Hepatocyte (in vitro differentiated cells): ENCODE results near the gene ENOX1. TPM values are rescaled to one million over a fixed set of nuclear protein-coding genes. Genes with fewer than 3 reads are reported as not detected.
A peak's percentile ranks its signal among the peaks of the same experiment; 100 is the strongest.

Source experiments
- DNase-seq: peaks from one replicate; pipeline ENCODE4 v3.0.0-alpha.2; 2016; ENCODE audit warnings: low spot score
- H2AFZ ChIP-seq: fragments of 200-600 bp; sonication (generic); 2 replicates; pipeline ENCODE4 v1.6.0; 2016; ENCODE audit warnings: antibody characterized with exemption, mild to moderate bottlenecking
- H3K27ac ChIP-seq: fragments of 200-600 bp; sonication (generic); 2 replicates; pipeline ENCODE4 v1.5.1; 2016; ENCODE audit warnings: mild to moderate bottlenecking
- H3K27me3 ChIP-seq: fragments of 200-600 bp; sonication (generic); 2 replicates; pipeline ENCODE4 v1.6.1; 2016
- H3K36me3 ChIP-seq: fragments of 200-600 bp; sonication (generic); replicated peaks from 2 replicates; pipeline ENCODE4 v1.5.1; 2016; ENCODE audit warnings: low read depth; ENCODE audit not compliant: insufficient read depth
- H3K4me1 ChIP-seq: fragments of 200-600 bp; sonication (generic); 2 replicates; pipeline ENCODE4 v1.5.1; 2016; ENCODE audit warnings: mild to moderate bottlenecking, moderate library complexity; ENCODE audit not compliant: insufficient read depth
- H3K4me2 ChIP-seq: fragments of 200-600 bp; sonication (generic); 2 replicates; pipeline ENCODE4 v1.6.0; 2016
- H3K4me3 ChIP-seq: fragments of 200-600 bp; sonication (generic); 2 replicates; pipeline ENCODE4 v1.5.1; 2016; ENCODE audit warnings: mild to moderate bottlenecking
- H3K79me2 ChIP-seq: fragments of 200-600 bp; sonication (generic); 2 replicates; pipeline ENCODE4 v1.6.0; 2017; ENCODE audit warnings: mild to moderate bottlenecking
- H3K9me2 ChIP-seq: fragments of 200-600 bp; sonication (generic); replicated peaks from 2 replicates; pipeline ENCODE4 v1.6.0; 2017; ENCODE audit warnings: mild to moderate bottlenecking; ENCODE audit not compliant: insufficient read depth
- H3K9me3 ChIP-seq: fragments of 200-600 bp; sonication (generic); 2 replicates; pipeline ENCODE4 v1.5.1; 2016; ENCODE audit warnings: low read depth, mild to moderate bottlenecking
- H4K20me1 ChIP-seq: fragments of 200-600 bp; sonication (generic); 2 replicates; pipeline ENCODE4 v1.6.0; 2016; ENCODE audit warnings: mild to moderate bottlenecking; ENCODE audit not compliant: insufficient read depth, poor library complexity, severe bottlenecking
- EZH2 ChIP-seq: fragments of 200-600 bp; sonication (generic); IDR thresholded peaks from 2 replicates; pipeline ENCODE4 v1.6.1; 2016; ENCODE audit warnings: antibody characterized with exemption, mild to moderate bottlenecking, borderline replicate concordance
- EZH2phosphoT487 ChIP-seq: fragments of 200-600 bp; sonication (generic); IDR thresholded peaks from one replicate; pipeline ENCODE4 v1.6.1; 2018; ENCODE audit warnings: antibody characterized with exemption, mild to moderate bottlenecking, low read depth, moderate library complexity; ENCODE audit not compliant: unreplicated experiment, severe bottlenecking
- WGBS: methylation state at CpG from one replicate; pipeline ENCODE4 v1.1.6; 2016; ENCODE audit warnings: low lambda C conversion rate; ENCODE audit errors: missing lambda C conversion rate; 5-methylcytosine and 5-hydroxymethylcytosine counted together
- polyA plus RNA-seq: library from polyadenylated mRNA; unstranded; fragments of >200 nt; fragmentation: Nextera tagmentation; extraction: Ambion mirVana; gene quantifications from 2 replicates; pipeline ENCODE4 v1.2.1, GENCODE V29; 2016
- total RNA-seq: library from RNA; depleted of rRNA; stranded (reverse); fragments of >200 nt; gene quantifications from 2 replicates; pipeline ENCODE4 v1.2.3, GENCODE V29; 2014
- TF ChIP-seq, protein P1 (sequence below): fragments of 200-600 bp; sonication (generic); IDR thresholded peaks from 2 replicates; pipeline ENCODE4 v1.5.1; 2016; ENCODE audit warnings: antibody characterized with exemption, mild to moderate bottlenecking; ENCODE audit not compliant: poor library complexity

The ENOX1 gene
- 1.6 and 2.4 TPM in 2 replicates for total RNA-seq
- 2.9 and 4.0 TPM in 2 replicates for polyA plus RNA-seq

DNA sequence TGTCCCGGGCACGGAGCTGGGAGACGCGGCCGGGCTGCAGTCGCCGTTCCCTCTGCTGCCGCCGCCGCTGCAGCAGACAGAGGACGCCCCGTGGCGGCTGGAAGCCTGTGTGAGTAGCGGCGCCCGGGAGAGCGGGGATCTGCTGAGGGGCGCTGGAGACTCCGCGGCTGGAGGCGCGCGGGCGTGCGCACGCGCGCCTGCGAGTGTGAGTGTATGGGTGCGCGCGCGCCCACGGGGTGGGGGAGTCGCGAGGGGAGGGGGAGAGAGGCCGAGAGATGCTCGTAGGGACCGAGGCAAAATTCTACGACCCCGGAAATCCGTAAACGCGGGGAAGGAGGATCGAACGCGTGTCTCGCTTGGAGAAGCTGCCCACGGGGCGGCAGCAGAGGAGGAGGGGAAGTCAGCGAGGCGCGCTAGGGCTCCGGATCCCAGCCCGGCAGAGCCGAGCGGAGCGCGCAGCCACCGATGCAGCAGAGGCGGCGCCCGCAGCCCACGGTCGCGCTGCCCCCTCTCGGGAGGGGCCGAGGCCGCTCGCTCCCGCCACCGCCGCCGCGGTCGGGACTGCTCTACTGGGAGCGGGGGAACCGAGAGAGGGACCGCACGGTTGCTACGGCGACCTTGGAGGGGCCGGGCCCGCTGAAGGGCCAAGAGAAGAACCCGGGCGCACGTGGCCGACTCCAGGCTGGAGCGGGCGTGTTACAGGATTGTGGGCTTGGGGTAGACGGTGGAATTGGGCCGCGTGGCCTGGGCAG, at the start of gene ENOX1:
Gene ENOX1 (minus strand): TSS at position 207 of the 752 bp plus-strand sequence.
- Histone ChIP-seq H3K79me2 (no peaks in the 10 kb centered on the region), H3K4me2 (peak within 1 kb of the TSS; percentile 97), H4K20me1 (no peaks in the 10 kb centered on the region), H3K9me2 (no peaks in the 10 kb centered on the region), H3K9me3 (no peaks in the 10 kb centered on the region), H3K36me3 (no peaks in the 10 kb centered on the region), H3K27ac (peak within 1 kb of the TSS; percentile 14), H3K27me3 (peaks cover 20% of the 10 kb centered on the region), H3K4me1 (peaks cover 7% of the 10 kb centered on the region), H3K4me3 (peak within 1 kb of the TSS; percentile 57), H2AFZ (peak within 1 kb of the TSS; percentile 84)
- DNase-seq: peak; percentile 89
- TF ChIP-seq EZH2 (no peak), EZH2phosphoT487 (no peak)
- TF ChIP-seq, protein P1, sequence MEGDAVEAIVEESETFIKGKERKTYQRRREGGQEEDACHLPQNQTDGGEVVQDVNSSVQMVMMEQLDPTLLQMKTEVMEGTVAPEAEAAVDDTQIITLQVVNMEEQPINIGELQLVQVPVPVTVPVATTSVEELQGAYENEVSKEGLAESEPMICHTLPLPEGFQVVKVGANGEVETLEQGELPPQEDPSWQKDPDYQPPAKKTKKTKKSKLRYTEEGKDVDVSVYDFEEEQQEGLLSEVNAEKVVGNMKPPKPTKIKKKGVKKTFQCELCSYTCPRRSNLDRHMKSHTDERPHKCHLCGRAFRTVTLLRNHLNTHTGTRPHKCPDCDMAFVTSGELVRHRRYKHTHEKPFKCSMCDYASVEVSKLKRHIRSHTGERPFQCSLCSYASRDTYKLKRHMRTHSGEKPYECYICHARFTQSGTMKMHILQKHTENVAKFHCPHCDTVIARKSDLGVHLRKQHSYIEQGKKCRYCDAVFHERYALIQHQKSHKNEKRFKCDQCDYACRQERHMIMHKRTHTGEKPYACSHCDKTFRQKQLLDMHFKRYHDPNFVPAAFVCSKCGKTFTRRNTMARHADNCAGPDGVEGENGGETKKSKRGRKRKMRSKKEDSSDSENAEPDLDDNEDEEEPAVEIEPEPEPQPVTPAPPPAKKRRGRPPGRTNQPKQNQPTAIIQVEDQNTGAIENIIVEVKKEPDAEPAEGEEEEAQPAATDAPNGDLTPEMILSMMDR: peak; percentile 28
- WGBS: 1% methylated on average over 61 of the region's 93 CpGs

DNA sequence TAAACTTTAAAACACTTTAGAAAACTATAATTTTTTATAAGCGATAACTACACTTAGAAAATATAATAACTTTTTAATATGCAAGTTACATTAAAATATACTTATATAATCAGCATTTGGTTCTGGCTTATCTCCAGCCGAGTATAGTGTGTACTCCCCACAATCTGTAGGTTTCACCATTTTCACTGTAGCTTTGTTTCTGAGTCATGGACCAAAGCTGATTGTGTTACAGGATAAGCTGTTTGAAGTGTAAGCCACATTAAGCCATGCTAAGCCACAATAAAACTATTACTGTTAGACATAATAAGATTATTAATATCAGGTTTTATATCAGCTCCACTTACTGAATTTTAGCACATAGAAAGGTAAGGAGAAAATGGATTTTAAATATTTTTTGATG, 48.9 kb upstream of the ENOX1 start:
- no peak overlapping the region for H3K27ac ChIP-seq
- no peaks in the 10 kb centered on the region for H3K36me3 ChIP-seq
- no peaks in the 10 kb centered on the region for H3K4me1 ChIP-seq
- no peaks in the 10 kb centered on the region for H3K9me3 ChIP-seq
- H4K20me1 ChIP-seq: no peaks in the 10 kb centered on the region
- WGBS: 81% methylated on average over 2 of the region's 2 CpGs
- no peak overlapping the region for H2AFZ ChIP-seq
- no peaks in the 10 kb centered on the region for H3K9me2 ChIP-seq
- H3K79me2 ChIP-seq: no peaks in the 10 kb centered on the region
- no peak overlapping the region for H3K4me2 ChIP-seq
- no peaks in the 10 kb centered on the region for H3K27me3 ChIP-seq
- TF ChIP-seq EZH2phosphoT487: no peak
- TF ChIP-seq, protein P1: no peak
- no peak for TF ChIP-seq EZH2
- no peak for DNase-seq
- H3K4me3 ChIP-seq: no peak overlapping the region

DNA sequence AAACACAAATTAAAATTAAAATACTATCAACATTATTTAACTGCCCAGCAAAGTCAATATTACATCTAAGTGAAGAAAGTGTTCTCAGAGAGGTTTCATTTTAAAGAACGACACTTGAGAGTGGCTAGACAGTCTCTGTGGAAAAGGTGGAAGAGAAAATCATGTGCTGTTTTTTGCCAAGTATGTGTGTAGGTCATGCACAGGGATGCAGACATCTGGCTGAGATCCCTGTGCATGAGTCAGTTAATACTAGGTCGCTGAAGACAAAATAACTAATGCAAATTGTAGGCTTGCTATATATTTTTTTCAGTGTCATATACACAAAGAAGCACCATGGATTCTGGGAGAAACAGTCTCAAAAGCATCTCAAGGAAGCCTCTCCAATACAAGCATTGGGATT, 44.3 kb upstream of the ENOX1 start:
- Histone ChIP-seq H2AFZ (no peak overlapping the region), H4K20me1 (no peaks in the 10 kb centered on the region), H3K27me3 (no peaks in the 10 kb centered on the region), H3K4me1 (no peaks in the 10 kb centered on the region), H3K9me3 (no peaks in the 10 kb centered on the region), H3K36me3 (no peaks in the 10 kb centered on the region), H3K9me2 (no peaks in the 10 kb centered on the region), H3K79me2 (no peaks in the 10 kb centered on the region), H3K4me2 (no peak overlapping the region), H3K4me3 (no peak overlapping the region), H3K27ac (no peak overlapping the region)
- no peak for TF ChIP-seq EZH2phosphoT487
- TF ChIP-seq EZH2: no peak
- TF ChIP-seq, protein P1: no peak
- DNase-seq: no peak
- 84% methylated on average over 2 of the region's 2 CpGs for WGBS
